ENCODE results near the gene LGALS3BP.

GRCh38 chr17:78976907-78977680, 2.6 kb downstream of the LGALS3BP start:
- TF ChIP-seq, protein P1, sequence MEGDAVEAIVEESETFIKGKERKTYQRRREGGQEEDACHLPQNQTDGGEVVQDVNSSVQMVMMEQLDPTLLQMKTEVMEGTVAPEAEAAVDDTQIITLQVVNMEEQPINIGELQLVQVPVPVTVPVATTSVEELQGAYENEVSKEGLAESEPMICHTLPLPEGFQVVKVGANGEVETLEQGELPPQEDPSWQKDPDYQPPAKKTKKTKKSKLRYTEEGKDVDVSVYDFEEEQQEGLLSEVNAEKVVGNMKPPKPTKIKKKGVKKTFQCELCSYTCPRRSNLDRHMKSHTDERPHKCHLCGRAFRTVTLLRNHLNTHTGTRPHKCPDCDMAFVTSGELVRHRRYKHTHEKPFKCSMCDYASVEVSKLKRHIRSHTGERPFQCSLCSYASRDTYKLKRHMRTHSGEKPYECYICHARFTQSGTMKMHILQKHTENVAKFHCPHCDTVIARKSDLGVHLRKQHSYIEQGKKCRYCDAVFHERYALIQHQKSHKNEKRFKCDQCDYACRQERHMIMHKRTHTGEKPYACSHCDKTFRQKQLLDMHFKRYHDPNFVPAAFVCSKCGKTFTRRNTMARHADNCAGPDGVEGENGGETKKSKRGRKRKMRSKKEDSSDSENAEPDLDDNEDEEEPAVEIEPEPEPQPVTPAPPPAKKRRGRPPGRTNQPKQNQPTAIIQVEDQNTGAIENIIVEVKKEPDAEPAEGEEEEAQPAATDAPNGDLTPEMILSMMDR (IDR thresholded peaks at IDR 0.05), result no peak
- TF ChIP-seq POLR2A (IDR thresholded peaks at IDR 0.05), result no peak
- TF ChIP-seq POLR2AphosphoS5 (IDR thresholded peaks at IDR 0.05), result no peak
- no peak for TF ChIP-seq EP300 (IDR thresholded peaks at IDR 0.05)
